Measurements from ENCODE around the gene MROH9. TPM values are rescaled to one million over a fixed set of nuclear protein-coding genes. Genes with fewer than 3 reads are reported as not detected.

MROH9 gene
- total and polyA plus RNA-seq, 2 of the 13 experiments (the other 11 are each of a cell fraction or from before 2014, with no cell fraction given) = not detected

- no peak for FAIRE-seq
- intact Hi-C loops (cut with micrococcal nuclease; ENCODE audit: unreplicated experiment) = no loop called here
Measured at GRCh38 chr1:170927955-170928840, 7.1 kb upstream of the MROH9 start.

GRCh38 chr1:170929412-170929834, 5.9 kb upstream of the MROH9 start:
- in situ Hi-C loops (cut with HindIII; ENCODE audit: extremely low pct_ligation_motif_present, low pct_unique_long_range_greater_than_20kb) (loop anchor here (25.0 kb wide), 1 partner anchor 992 kb away; no protein-coding TSS in a partner anchor), intact Hi-C loops (cut with micrococcal nuclease; ENCODE audit: unreplicated experiment) (loop anchor here (1.0 kb wide), 2 partner anchors 240 to 1000 kb away; no protein-coding TSS in a partner anchor)
- CTCF ChIA-PET (ENCODE audit: low intra/inter-chr PET ratio, low total read pairs) = interaction anchor here (1.4 to 2.5 kb wide), 3 partner anchors 239 to 1000 kb away, joined by 5 to 8 read pairs (median 7); no protein-coding TSS in a partner anchor
- Histone ChIP-seq H3K79me2 (ENCODE audit: insufficient read depth, low read length) (no peaks in the 10 kb centered on the region), H3K36me3 (replicated peaks in 1 of 2; ENCODE audit: control insufficient read depth in 1 of 2, insufficient read depth in 2 of 2, low read length in 2 of 2) (no peaks in the 10 kb centered on the region), H3K27me3 (ENCODE audit: control insufficient read depth in 1 of 2, insufficient read depth in 2 of 2, low read length in 2 of 2) (no peaks in the 10 kb centered on the region), H3K9ac (ENCODE audit: insufficient read depth, low read depth, low read length) (no peak overlapping the region), H2AFZ (ENCODE audit: low read length) (no peak overlapping the region), H3K9me3 (ENCODE audit: low read length) (no peaks in the 10 kb centered on the region), H3K4me1 (ENCODE audit: insufficient read depth, low read length) (no peaks in the 10 kb centered on the region), H3K27ac (ENCODE audit: extremely low read length, insufficient read depth, low read length) (no peak overlapping the region), H4K20me1 (ENCODE audit: insufficient read depth, low read length) (no peaks in the 10 kb centered on the region), H3K4me3 (replicated peaks in 1 of 3; ENCODE audit: insufficient read depth in 1 of 3, low read depth in 2 of 3, low read length in 3 of 3) (no peak overlapping the region), H3K4me2 (ENCODE audit: low read depth, low read length) (no peak overlapping the region)
- FAIRE-seq (no peak), ATAC-seq (no peak), DNase-seq (ENCODE audit: low spot score) (no peak)
- 22% methylated on average over 4 of the region's 4 CpGs for WGBS (ENCODE audit: low lambda C conversion rate)
- TF ChIP-seq CSRNP2 (CRISPR knock-in tag; conservative IDR thresholded peaks at IDR 0.05; ENCODE audit: low read depth) = no peak
- TF ChIP-seq DNMT1 (CRISPR knock-in tag; IDR thresholded peaks at IDR 0.05) = no peak
- no peak for TF ChIP-seq DDIT3 (CRISPR knock-in tag; IDR thresholded peaks at IDR 0.05)
- TF ChIP-seq ZNF570 (CRISPR knock-in tag; IDR thresholded peaks at IDR 0.05; ENCODE audit: borderline replicate concordance) = no peak
- no TSS peak for BruUV-seq (replicated peaks)
- POLR2A ChIA-PET = no interaction called here

More at GRCh38 chr1:170927955-170928840, 7.1 kb upstream of the MROH9 start:
- Histone ChIP-seq H3K9ac (ENCODE audit: insufficient read depth, low read depth, low read length) (no peak overlapping the region), H3K4me1 (ENCODE audit: insufficient read depth, low read length) (no peaks in the 10 kb centered on the region), H3K36me3 (replicated peaks in 1 of 2; ENCODE audit: control insufficient read depth in 1 of 2, insufficient read depth in 2 of 2, low read length in 2 of 2) (no peaks in the 10 kb centered on the region), H3K9me3 (ENCODE audit: low read length) (no peaks in the 10 kb centered on the region), H2AFZ (ENCODE audit: low read length) (no peak overlapping the region), H4K20me1 (ENCODE audit: insufficient read depth, low read length) (no peaks in the 10 kb centered on the region), H3K4me3 (replicated peaks in 1 of 3; ENCODE audit: insufficient read depth in 1 of 3, low read depth in 2 of 3, low read length in 3 of 3) (no peak overlapping the region), H3K27me3 (ENCODE audit: control insufficient read depth in 1 of 2, insufficient read depth in 2 of 2, low read length in 2 of 2) (no peaks in the 10 kb centered on the region), H3K4me2 (ENCODE audit: low read depth, low read length) (no peak overlapping the region), H3K79me2 (ENCODE audit: insufficient read depth, low read length) (no peaks in the 10 kb centered on the region), H3K27ac (ENCODE audit: extremely low read length, insufficient read depth, low read length) (no peak overlapping the region)
- WGBS (ENCODE audit: low lambda C conversion rate) = 18% methylated on average over 8 of the region's 8 CpGs
- in situ Hi-C loops (cut with HindIII; ENCODE audit: extremely low pct_ligation_motif_present, low pct_unique_long_range_greater_than_20kb) = loop anchor here (25.0 kb wide), 1 partner anchor 991 kb away; no protein-coding TSS in a partner anchor
- DNase-seq (ENCODE audit: low spot score) = no peak
- ATAC-seq = no peak
- TF ChIP-seq, protein P1, sequence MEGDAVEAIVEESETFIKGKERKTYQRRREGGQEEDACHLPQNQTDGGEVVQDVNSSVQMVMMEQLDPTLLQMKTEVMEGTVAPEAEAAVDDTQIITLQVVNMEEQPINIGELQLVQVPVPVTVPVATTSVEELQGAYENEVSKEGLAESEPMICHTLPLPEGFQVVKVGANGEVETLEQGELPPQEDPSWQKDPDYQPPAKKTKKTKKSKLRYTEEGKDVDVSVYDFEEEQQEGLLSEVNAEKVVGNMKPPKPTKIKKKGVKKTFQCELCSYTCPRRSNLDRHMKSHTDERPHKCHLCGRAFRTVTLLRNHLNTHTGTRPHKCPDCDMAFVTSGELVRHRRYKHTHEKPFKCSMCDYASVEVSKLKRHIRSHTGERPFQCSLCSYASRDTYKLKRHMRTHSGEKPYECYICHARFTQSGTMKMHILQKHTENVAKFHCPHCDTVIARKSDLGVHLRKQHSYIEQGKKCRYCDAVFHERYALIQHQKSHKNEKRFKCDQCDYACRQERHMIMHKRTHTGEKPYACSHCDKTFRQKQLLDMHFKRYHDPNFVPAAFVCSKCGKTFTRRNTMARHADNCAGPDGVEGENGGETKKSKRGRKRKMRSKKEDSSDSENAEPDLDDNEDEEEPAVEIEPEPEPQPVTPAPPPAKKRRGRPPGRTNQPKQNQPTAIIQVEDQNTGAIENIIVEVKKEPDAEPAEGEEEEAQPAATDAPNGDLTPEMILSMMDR (CRISPR knock-in tag; IDR thresholded peaks at IDR 0.05) = peak; percentile 22; the same call in 1 of the 2 replicates
- no peak for TF ChIP-seq GTF3A (CRISPR knock-in tag; conservative IDR thresholded peaks at IDR 0.05)
- no TSS peak for BruUV-seq (replicated peaks)
- ChIA-PET POLR2A (no interaction called here), CTCF (ENCODE audit: low intra/inter-chr PET ratio, low total read pairs) (interaction anchor here (0.7 to 2.5 kb wide), 2 partner anchors 918 to 1000 kb away, joined by 3 to 7 read pairs; no protein-coding TSS in a partner anchor)
